PC-3 (cell line): ENCODE data around the gene LCA5L. TPM values are rescaled to one million over a fixed set of nuclear protein-coding genes. Genes with fewer than 3 reads are reported as not detected.

Source experiments
- ATAC-seq: fragments of 200-7000 bp; cut with Tn5 transposase; 2 replicates; pipeline ENCODE4 v1.9.1; 2020; ENCODE audit warnings: mild to moderate bottlenecking, moderate library complexity
- BruUV-seq: library from RNA; stranded (reverse); fragments of 400-500 nt; replicated peaks from 2 replicates; lab custom pipeline; 2021; lab: Mats Ljungman, UMichigan
- CTCF ChIA-PET: fragments of 300-600 bp; sonication (Branson Sonifier 250); formaldehyde crosslinking; loops from one replicate; lab custom pipeline; 2022; ENCODE audit warnings: antibody characterized with exemption; lab: Charles Lee
- POLR2A ChIA-PET: fragments of 300-600 bp; sonication (Branson Sonifier 250); formaldehyde crosslinking; loops from one replicate; lab custom pipeline; 2022; ENCODE audit warnings: antibody characterized with exemption; ENCODE audit not compliant: unreplicated experiment; lab: Charles Lee
- DNase-seq: peaks from one replicate; pipeline ENCODE4 v3.0.0-alpha.2; 2015
- H2AFZ ChIP-seq: fragments of 300-600 bp; sonication (generic); 2 replicates; pipeline ENCODE4 v1.6.0; 2016; ENCODE audit warnings: antibody characterized with exemption, low read length
- H3F3A ChIP-seq: fragments of 300-600 bp; sonication (generic); one replicate; pipeline ENCODE4 v1.6.0; 2017; ENCODE audit warnings: antibody characterized with exemption, low read length, control low read depth, mild to moderate bottlenecking; ENCODE audit not compliant: unreplicated experiment
- H3K27ac ChIP-seq: fragments of 300-600 bp; sonication (generic); 2 replicates; pipeline ENCODE4 v1.5.1; 2016; ENCODE audit warnings: mild to moderate bottlenecking, low read length
- H3K27me3 ChIP-seq: fragments of 300-600 bp; sonication (generic); 2 replicates; pipeline ENCODE4 v1.6.1; 2016; ENCODE audit warnings: low read length, mixed read lengths
- H3K36me3 ChIP-seq: fragments of 300-600 bp; sonication (generic); 2 replicates; pipeline ENCODE4 v1.6.1; 2016; ENCODE audit warnings: low read depth, mixed run types, low read length, mixed read lengths
- H3K4me1 ChIP-seq: fragments of 300-600 bp; sonication (generic); 2 replicates; pipeline ENCODE4 v1.5.1; 2016; ENCODE audit warnings: low read length; ENCODE audit not compliant: insufficient read depth
- H3K4me2 ChIP-seq: fragments of 300-600 bp; sonication (generic); 2 replicates; pipeline ENCODE4 v1.6.0; 2016; ENCODE audit warnings: low read length
- H3K4me3 ChIP-seq: fragments of 300-600 bp; sonication (generic); 2 replicates; pipeline ENCODE4 v1.5.1; 2016; ENCODE audit warnings: mild to moderate bottlenecking, low read length, mixed read lengths
- H3K79me2 ChIP-seq: fragments of 300-600 bp; sonication (generic); 2 replicates; pipeline ENCODE4 v1.6.1; 2017; ENCODE audit warnings: low read length, mixed read lengths
- H3K9ac ChIP-seq: fragments of 300-600 bp; sonication (generic); 2 replicates; pipeline ENCODE4 v1.6.0; 2016; ENCODE audit warnings: mild to moderate bottlenecking, low read length
- H3K9me2 ChIP-seq: fragments of 300-600 bp; sonication (generic); replicated peaks from 2 replicates; pipeline ENCODE4 v1.6.1; 2016; ENCODE audit warnings: mixed run types, low read length, mixed read lengths
- H3K9me3 ChIP-seq: fragments of 300-600 bp; sonication (generic); 2 replicates; pipeline ENCODE4 v1.6.1; 2016; ENCODE audit warnings: low read length, mixed read lengths
- H4K20me1 ChIP-seq: fragments of 300-600 bp; sonication (generic); 2 replicates; pipeline ENCODE4 v1.6.1; 2016; ENCODE audit warnings: low read length, mixed read lengths
- CTCF ChIP-seq: fragments of 300-600 bp; sonication (generic); conservative IDR thresholded peaks from 2 replicates; pipeline ENCODE4 v1.5.1; 2017; ENCODE audit warnings: antibody characterized with exemption, low read depth, mild to moderate bottlenecking, low read length
- EZH2 ChIP-seq: fragments of 300-600 bp; sonication (generic); IDR thresholded peaks from one replicate; pipeline ENCODE4 v1.6.1; 2017; ENCODE audit warnings: antibody characterized with exemption, mild to moderate bottlenecking, low read length; ENCODE audit not compliant: unreplicated experiment
- EZH2phosphoT487 ChIP-seq: fragments of 300-600 bp; sonication (generic); IDR thresholded peaks from 2 replicates; pipeline ENCODE4 v1.6.1; 2018; ENCODE audit warnings: mild to moderate bottlenecking, antibody characterized with exemption, low read length, borderline replicate concordance
- intact Hi-C: fragments of 100-400 bp; cut with micrococcal nuclease; formaldehyde crosslinking; loops from 2 replicates; pipeline ENCODE4 v1.9.0; 2023
- total RNA-seq: library from RNA; depleted of rRNA; stranded (reverse); fragments of >200 nt; gene quantifications from 2 replicates; pipeline ENCODE4 v1.2.3, GENCODE V29; 2014

Gene LCA5L
- total RNA-seq, 1 experiment from 2014 or later = 0.40 TPM

GRCh38 chr21:39386899-39387298, 58.7 kb downstream of the LCA5L start:
- Histone ChIP-seq H3K4me1 (peaks cover 9% of the 10 kb centered on the region), H3K4me2 (peak overlapping the region; percentile 72; the same call in 1 of the 2 replicates), H3K79me2 (peaks cover 23% of the 10 kb centered on the region), H3K27ac (no peak overlapping the region), H3K4me3 (peak overlapping the region; percentile 70), H3K9me2 (no peaks in the 10 kb centered on the region), H4K20me1 (no peaks in the 10 kb centered on the region), H3K27me3 (no peaks in the 10 kb centered on the region), H3K36me3 (peaks cover 4% of the 10 kb centered on the region; the same call in 1 of the 2 replicates), H3K9me3 (no peaks in the 10 kb centered on the region), H3K9ac (peak overlapping the region; percentile 59), H2AFZ (peak overlapping the region; percentile 72), H3F3A (no peaks in the 10 kb centered on the region)
- intact Hi-C loops = loop anchor here (10.0 kb wide), 2 partner anchors 202 to 248 kb away; partner anchors contain the start of gene PSMG1
- ChIA-PET POLR2A (no interaction called here), CTCF (interaction anchor here (1.0 to 1.6 kb wide), 2 partner anchors 13 to 39 kb away, joined by 3 to 20 read pairs; no protein-coding TSS in a partner anchor)
- no peak for TF ChIP-seq CTCF
- no peak for TF ChIP-seq EZH2
- no peak for TF ChIP-seq EZH2phosphoT487
- no peak for ATAC-seq
- BruUV-seq = no TSS peak
- no peak for DNase-seq

- no peak overlapping the region for H3K4me2 ChIP-seq
Measured at GRCh38 chr21:39386194-39386593, 59.4 kb downstream of the LCA5L start.

More at GRCh38 chr21:39386194-39386593, 59.4 kb downstream of the LCA5L start:
- H3F3A ChIP-seq = no peaks in the 10 kb centered on the region
- ChIA-PET POLR2A (interaction anchor here (0.7 kb wide), 1 partner anchor 587 kb away, joined by 3 read pairs; no protein-coding TSS in a partner anchor), CTCF (no interaction called here)
- TF ChIP-seq EZH2 (no peak), EZH2phosphoT487 (no peak), CTCF (no peak)
- ATAC-seq (no peak), DNase-seq (no peak)
- BruUV-seq = no TSS peak
- no peaks in the 10 kb centered on the region for H3K27me3 ChIP-seq
- no peak overlapping the region for H3K4me3 ChIP-seq
- H3K79me2 ChIP-seq = peaks cover 27% of the 10 kb centered on the region
- no peaks in the 10 kb centered on the region for H4K20me1 ChIP-seq
- intact Hi-C loops = loop anchor here (10.0 kb wide), 2 partner anchors 201 to 249 kb away; partner anchors contain the start of gene PSMG1
- no peaks in the 10 kb centered on the region for H3K9me2 ChIP-seq
- H3K27ac ChIP-seq = no peak overlapping the region
- no peak overlapping the region for H2AFZ ChIP-seq
- H3K9me3 ChIP-seq = no peaks in the 10 kb centered on the region
- H3K36me3 ChIP-seq = no peaks in the 10 kb centered on the region
- H3K9ac ChIP-seq = no peak overlapping the region
- H3K4me1 ChIP-seq = peaks cover 13% of the 10 kb centered on the region
